SH-SY5Y (cell line): Measurements from ENCODE around the gene CARD9.

Source experiments
- GATA2 ChIP-seq: IDR thresholded peaks from 2 replicates; pipeline ENCODE4 v1.6.1; 2011; ENCODE audit warnings: mild to moderate bottlenecking, low read depth, low read length
- GATA3 ChIP-seq: IDR thresholded peaks from 2 replicates; pipeline ENCODE4 v1.6.1; 2011; ENCODE audit warnings: low read depth, mild to moderate bottlenecking, low read length, moderate library complexity

The CARD9 gene, protein sequence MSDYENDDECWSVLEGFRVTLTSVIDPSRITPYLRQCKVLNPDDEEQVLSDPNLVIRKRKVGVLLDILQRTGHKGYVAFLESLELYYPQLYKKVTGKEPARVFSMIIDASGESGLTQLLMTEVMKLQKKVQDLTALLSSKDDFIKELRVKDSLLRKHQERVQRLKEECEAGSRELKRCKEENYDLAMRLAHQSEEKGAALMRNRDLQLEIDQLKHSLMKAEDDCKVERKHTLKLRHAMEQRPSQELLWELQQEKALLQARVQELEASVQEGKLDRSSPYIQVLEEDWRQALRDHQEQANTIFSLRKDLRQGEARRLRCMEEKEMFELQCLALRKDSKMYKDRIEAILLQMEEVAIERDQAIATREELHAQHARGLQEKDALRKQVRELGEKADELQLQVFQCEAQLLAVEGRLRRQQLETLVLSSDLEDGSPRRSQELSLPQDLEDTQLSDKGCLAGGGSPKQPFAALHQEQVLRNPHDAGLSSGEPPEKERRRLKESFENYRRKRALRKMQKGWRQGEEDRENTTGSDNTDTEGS

GRCh38 chr9:136373300-136374182 lies at the start of gene CARD9:
Gene CARD9, minus strand, starts transcription at chr9:136373669. Its CDS starts 1,591 bp downstream, at chr9:136372078.
- TF ChIP-seq GATA2 (no peak), GATA3 (no peak)

GRCh38 chr9:136422876-136423275 lies 49.4 kb upstream of the CARD9 start:
- TF ChIP-seq GATA3, result no peak
- no peak for TF ChIP-seq GATA2

- TF ChIP-seq GATA3, result no peak
- no peak for TF ChIP-seq GATA2
Observed at GRCh38 chr9:136421791-136422190, 48.3 kb upstream of the CARD9 start.

DNA sequence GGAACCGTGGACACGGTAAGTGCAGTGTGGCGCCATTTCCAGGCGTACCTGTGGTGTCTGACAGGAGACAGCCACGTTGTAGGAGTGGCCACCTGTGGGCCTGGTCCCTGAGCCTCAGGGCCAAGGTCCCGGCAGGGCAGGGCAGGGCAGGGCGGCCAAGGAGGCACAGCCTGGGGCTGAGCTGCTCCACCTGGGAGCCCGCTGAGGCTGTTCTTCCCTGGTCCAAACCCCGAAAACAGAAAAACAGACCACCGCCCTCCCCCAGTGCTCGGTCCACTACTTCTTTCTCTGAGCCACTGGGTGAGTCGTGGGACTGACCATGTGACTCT lies 45.6 kb upstream of the CARD9 start:
- TF ChIP-seq GATA3, result no peak
- no peak for TF ChIP-seq GATA2

DNA sequence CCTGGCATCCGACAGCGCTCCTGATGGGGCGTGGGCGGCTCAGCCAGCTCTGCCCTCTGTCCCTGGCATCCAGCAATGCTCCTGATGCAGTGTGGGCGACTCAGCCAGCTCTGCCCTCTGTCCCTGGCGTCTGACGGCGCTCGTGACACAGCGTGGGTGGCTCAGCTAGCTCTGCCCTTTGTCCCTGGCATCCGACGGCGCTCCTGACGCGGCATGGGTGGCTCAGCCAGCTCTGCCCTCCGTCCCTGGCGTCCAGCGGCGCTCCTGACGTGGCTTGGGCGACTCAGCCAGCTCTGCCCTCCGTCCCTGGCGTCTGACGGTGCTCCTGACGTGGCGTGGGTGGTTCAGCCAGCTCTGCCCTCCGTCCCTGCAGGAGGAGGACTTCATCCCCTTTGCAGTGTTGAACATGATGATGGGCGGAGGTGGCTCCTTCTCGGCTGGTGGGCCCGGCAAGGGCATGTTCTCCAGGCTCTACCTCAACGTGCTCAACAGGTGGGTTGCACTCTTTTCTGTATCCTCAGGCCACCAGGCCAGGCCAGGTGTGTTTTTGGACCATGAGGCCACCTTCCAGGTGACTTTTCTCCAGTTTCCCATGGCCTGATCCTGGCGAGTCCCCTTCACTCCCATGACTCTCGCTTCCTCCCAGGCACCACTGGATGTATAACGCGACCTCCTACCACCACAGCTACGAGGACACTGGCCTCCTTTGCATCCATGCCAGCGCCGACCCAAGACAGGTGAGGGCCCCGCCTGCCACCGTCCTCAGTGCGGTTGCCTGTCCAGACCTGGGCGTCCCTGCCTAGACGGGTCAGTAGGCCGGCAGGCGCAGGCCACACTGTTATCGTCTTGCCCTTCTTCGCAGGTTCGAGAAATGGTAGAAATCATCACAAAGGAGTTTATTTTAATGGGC lies 45.0 kb upstream of the CARD9 start:
- TF ChIP-seq GATA3, result no peak

DNA sequence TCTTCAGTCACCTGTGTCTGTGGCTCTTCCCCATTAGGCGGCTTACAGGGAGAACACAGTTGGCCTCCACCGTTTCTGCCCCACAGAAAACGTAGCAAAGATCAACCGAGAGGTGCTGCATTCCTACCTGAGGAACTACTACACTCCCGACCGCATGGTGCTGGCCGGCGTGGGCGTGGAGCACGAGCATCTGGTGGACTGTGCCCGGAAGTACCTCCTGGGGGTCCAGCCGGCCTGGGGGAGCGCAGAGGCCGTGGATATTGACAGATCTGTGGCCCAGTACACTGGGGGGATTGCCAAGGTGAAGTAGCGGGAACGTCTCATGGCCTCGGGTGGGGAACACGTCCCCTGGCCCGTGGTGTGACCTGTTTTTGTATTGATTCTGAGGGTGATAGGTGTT lies 43.4 kb upstream of the CARD9 start:
- TF ChIP-seq GATA3 (no peak), GATA2 (no peak)

- TF ChIP-seq GATA3 (no peak), GATA2 (no peak)
Observed at GRCh38 chr9:136416427-136416826, 43.0 kb upstream of the CARD9 start.

GRCh38 chr9:136412962-136413361 lies 39.5 kb upstream of the CARD9 start:
- TF ChIP-seq GATA3, result no peak
- TF ChIP-seq GATA2, result no peak

DNA sequence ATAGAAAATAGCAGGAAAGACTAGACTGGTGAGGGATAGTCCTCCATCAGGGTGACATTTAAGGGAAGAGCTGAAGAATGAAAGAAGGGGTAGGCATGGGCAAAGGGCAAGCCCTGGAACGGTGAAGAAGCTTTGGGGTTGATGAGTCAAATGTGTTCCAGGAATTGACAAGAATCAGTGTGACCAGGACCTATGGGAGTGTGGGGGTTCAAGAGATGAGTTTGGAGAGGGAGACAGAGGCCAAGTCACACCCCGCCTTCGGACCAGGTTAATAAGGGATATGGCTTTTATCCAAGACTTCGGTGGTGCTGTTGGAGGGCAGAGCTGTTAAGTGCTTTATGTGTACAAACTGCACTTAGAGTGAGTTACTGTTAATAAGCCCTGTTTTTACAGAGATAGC lies 37.9 kb upstream of the CARD9 start:
- TF ChIP-seq GATA2 (no peak), GATA3 (no peak)

GRCh38 chr9:136410500-136411287 lies 37.2 kb upstream of the CARD9 start, which contains the start of the genes ENTR1 and PMPCA:
Gene ENTR1, minus strand, starts transcription at chr9:136410614. Its CDS starts 217 bp downstream, at chr9:136410397.
Gene PMPCA, plus strand, starts transcription at chr9:136410658. Its CDS starts 11 bp downstream, at chr9:136410669.
- no peak for TF ChIP-seq GATA2
- TF ChIP-seq GATA3, result no peak

GRCh38 chr9:136409557-136410455 lies 36.3 kb upstream of the CARD9 start:
- TF ChIP-seq GATA2, result no peak
- TF ChIP-seq GATA3, result no peak

DNA sequence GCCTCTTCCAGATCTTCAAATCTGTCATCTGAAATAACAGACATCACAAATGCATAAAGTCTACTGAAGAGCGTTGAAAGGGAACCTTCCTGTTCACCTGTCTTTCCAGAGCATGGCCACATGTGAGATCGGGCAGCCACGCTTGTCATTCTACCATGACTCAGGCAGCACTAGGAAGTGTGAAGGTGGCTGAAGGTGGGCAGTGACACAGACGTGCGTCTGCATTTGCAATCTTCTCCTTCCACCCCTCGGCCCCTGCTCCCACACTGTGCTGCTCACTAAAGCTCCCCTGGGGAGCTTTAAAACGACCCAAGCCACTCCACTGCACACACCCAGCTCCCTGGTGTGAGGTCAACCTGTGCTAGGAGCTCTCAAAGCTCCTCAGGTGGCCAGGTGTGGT lies 34.4 kb upstream of the CARD9 start:
- TF ChIP-seq GATA3 (no peak), GATA2 (no peak)
